MM.1S (cell line): ENCODE results near the gene YEATS2.

ENCODE experiments used
- EZH2 ChIP-seq: fragments of 300-600 bp; sonication (generic); optimal IDR thresholded peaks from 2 replicates; pipeline ENCODE3; 2017; ENCODE audit warnings: low read depth, mild to moderate bottlenecking, antibody characterized with exemption, low read length, mixed read lengths
- TF ChIP-seq, protein P1 (sequence below): fragments of 300-600 bp; sonication (generic); IDR thresholded peaks from 2 replicates; pipeline ENCODE4 v1.5.1; 2016; ENCODE audit warnings: antibody characterized with exemption, low read length, mixed read lengths

DNA sequence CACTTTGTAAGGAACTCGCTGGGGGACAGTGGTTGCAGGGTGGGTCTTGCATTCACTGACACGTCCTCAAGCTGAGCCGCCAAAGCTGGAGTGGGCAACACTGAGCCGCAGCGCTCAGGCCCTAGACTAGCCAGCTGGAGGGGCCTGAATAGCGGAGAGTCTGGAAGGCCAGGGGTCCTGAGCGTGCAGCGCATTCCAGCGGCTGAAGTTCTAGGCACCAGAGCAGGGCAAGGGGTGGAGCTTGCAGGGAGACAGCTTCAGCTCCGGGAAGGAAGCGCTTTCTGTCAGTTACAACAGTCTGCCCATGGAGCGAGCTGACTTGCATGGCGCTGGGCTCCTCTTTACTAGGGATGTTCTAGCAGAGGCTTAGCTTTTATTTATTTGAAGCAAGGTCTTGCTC, 125.0 kb downstream of the YEATS2 start:
- TF ChIP-seq, protein P1, sequence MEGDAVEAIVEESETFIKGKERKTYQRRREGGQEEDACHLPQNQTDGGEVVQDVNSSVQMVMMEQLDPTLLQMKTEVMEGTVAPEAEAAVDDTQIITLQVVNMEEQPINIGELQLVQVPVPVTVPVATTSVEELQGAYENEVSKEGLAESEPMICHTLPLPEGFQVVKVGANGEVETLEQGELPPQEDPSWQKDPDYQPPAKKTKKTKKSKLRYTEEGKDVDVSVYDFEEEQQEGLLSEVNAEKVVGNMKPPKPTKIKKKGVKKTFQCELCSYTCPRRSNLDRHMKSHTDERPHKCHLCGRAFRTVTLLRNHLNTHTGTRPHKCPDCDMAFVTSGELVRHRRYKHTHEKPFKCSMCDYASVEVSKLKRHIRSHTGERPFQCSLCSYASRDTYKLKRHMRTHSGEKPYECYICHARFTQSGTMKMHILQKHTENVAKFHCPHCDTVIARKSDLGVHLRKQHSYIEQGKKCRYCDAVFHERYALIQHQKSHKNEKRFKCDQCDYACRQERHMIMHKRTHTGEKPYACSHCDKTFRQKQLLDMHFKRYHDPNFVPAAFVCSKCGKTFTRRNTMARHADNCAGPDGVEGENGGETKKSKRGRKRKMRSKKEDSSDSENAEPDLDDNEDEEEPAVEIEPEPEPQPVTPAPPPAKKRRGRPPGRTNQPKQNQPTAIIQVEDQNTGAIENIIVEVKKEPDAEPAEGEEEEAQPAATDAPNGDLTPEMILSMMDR = no peak
- TF ChIP-seq EZH2 = no peak
